AG09309 (cell line): ENCODE results near the gene COMMD8.

Source experiments
- DNase-seq: peaks from one replicate; pipeline ENCODE4 v3.0.0-alpha.2; 2010; ENCODE audit warnings: low read depth
- H3K4me3 ChIP-seq: 2 replicates; pipeline ENCODE4 v1.5.1; 2011; ENCODE audit warnings: mild to moderate bottlenecking, low read depth, low read length, moderate library complexity; ENCODE audit not compliant: control insufficient read depth
- TF ChIP-seq, protein P1 (sequence below): IDR thresholded peaks from 2 replicates; pipeline ENCODE4 v1.5.1; 2011; ENCODE audit warnings: mild to moderate bottlenecking, low read depth, low read length, inconsistent platforms; ENCODE audit not compliant: insufficient read depth, control insufficient read depth; ENCODE audit errors: missing control alignments

COMMD8 gene

DNA sequence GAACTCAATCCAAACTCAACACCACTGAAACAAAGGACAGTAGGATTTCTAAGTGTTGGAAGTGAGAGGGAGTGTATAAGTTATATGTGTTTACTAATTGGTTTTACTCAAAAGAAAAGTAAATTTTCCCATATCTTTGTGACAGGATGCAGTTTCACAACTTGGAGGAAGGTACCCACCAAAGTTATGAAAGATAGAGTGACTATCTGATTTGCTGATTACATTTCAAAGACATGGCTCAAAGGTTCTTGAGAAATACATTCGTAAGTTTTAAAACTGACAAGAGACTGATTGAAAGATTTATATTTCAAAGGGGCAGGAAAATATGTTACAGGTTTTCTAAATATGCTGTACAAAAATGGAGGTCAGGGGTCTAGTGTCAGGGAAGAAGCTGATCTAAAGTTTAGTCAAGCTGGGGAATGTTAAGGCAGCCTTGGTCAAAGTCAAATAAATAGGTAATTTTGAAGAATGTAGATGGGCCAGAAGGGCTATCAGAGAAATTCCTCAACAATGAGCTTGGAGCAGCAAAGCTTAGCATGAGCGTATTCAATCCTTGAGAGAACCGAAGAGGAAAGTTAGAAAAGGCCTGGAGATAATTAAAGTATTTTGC is 9.7 kb upstream of the COMMD8 start:
- no peak for DNase-seq
- TF ChIP-seq, protein P1, sequence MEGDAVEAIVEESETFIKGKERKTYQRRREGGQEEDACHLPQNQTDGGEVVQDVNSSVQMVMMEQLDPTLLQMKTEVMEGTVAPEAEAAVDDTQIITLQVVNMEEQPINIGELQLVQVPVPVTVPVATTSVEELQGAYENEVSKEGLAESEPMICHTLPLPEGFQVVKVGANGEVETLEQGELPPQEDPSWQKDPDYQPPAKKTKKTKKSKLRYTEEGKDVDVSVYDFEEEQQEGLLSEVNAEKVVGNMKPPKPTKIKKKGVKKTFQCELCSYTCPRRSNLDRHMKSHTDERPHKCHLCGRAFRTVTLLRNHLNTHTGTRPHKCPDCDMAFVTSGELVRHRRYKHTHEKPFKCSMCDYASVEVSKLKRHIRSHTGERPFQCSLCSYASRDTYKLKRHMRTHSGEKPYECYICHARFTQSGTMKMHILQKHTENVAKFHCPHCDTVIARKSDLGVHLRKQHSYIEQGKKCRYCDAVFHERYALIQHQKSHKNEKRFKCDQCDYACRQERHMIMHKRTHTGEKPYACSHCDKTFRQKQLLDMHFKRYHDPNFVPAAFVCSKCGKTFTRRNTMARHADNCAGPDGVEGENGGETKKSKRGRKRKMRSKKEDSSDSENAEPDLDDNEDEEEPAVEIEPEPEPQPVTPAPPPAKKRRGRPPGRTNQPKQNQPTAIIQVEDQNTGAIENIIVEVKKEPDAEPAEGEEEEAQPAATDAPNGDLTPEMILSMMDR = no peak
- no peak overlapping the region for H3K4me3 ChIP-seq

DNA sequence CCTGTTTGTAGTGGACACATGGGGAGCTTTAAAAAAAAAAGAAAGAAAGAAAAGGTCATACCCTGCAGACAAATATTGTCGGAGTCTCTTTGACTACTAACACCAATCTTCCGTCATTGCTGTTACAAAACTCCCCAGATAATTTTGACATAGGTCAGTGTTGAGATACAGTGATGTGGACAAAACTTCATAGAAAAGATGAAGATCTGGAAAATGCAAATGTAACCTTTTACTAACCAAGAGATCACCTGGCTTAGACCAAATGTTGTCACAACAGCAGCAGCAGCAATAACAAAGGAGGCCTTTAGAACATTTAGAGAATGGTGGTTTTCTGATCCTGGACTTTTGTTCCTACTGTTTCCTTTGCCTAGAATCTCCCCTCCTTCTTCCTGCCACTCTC is 8.1 kb upstream of the COMMD8 start:
- TF ChIP-seq, protein P1 = no peak
- no peak for DNase-seq
- no peak overlapping the region for H3K4me3 ChIP-seq

DNA sequence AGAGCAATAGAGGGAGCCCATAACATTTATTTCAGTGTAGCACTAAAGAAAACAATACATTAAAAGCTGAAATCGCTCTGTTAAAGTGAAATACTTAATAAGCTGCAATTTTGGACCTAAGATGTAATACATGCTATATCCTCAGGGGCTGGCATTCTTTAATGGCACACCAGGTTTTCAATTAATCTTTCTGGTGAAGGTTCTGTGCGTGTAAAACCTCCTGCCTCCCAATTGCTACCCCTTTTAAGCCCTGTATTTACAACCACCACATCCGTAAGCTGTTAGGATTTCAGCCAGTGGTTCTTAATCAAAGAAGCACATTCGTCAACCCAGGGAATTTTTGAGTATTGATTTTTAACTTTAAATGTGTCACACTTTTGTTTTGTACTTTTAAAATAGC is 7.6 kb upstream of the COMMD8 start:
- DNase-seq = no peak
- TF ChIP-seq, protein P1 = no peak
- no peak overlapping the region for H3K4me3 ChIP-seq

DNA sequence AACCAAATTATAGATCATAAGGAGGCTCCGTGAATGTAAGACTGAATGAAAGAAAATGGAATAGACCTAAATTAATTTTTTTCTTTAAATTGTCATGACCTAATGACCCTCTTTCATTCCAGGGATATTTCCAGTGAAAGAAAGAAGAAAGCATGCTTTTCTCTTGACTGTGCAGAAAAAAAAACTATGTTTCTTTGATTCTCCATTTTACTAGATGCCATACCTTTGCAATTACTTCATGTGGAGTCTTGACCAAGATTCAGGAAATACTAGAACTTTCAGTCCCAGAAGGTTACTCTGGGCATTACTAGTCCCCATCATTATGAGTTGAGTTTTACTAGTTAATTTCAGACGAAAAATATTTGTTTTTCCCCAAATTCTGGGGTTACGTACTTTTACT is 6.4 kb upstream of the COMMD8 start:
- TF ChIP-seq, protein P1 = no peak
- DNase-seq = peak; percentile 20

DNA sequence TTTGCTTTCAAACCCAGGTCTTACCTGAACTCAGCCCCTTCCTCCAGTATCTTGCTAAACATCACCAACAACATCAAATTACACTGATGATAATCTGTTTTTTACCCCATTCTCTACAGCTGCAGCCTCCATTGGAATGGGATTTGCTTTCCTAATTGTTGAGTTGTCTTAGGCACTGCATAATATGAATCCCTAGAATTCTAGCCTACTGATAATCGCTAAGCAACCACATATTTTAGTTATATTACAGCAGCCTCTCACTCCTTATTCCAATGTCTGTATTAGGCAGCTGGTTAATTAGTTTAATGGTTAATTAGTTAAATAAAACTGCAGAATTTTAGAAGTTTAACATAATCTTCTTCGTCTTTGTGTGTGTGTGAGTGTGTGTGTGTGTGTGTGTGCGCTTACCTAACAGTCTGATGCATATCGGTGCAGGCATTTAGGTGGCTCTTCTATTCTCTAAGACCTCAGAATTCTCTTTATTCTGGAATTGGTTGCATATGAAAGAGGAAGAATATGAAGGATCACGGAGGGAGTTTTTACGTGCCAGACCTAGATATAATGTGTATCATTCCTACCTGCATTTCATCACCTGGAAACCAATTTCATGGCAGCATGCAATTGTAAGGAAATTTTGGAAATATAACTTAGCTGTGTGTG is 5.3 kb upstream of the COMMD8 start:
- TF ChIP-seq, protein P1 = no peak
- peak; percentile 11 for DNase-seq
- no peak overlapping the region for H3K4me3 ChIP-seq

More for the DNA sequence above, 6.4 kb upstream of the COMMD8 start:
- H3K4me3 ChIP-seq = no peak overlapping the region

DNA sequence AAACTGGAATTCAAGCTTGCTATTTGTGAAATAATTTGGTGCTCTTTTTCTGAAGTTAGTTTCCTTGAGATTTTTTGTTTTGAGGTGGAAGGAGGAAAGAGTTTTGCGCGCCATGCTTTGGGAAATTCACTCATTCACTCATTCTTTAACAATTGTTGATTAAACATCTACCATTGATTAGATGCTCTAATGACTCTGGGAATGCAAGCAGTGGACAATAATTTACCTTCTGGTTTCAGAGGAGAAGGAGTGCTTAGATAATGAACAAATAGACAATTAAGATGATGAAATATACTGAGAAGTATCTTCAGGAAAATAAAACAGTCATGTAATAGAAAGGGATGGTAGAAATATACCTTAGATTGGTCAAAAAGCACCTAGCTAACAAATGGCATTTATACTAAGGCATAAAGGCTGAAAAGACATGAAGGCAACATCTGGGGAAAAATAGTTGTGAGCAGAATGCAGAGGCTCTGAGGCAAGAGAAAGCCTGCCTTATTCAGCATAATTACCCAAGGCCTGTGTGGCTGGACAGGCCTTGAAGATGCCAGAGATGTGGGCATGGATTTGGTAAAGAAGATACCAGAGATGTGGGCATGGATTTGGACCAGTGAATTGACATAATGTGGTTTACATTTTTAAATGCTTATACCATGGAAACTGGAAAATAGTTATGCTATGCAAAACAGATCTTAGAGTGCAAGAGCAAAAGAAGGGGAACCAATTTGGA is 2.7 kb upstream of the COMMD8 start:
- no peak overlapping the region for H3K4me3 ChIP-seq
- TF ChIP-seq, protein P1 = no peak
- DNase-seq = no peak
